ENCODE results near the gene CLIC4. TPM values are rescaled to one million over a fixed set of nuclear protein-coding genes. Genes with fewer than 3 reads are reported as not detected.

The CLIC4 gene
- total and polyA plus RNA-seq, 9 of the 15 experiments (the other 6 are each of a cell fraction or from before 2014, with no cell fraction given): 16.0 to 67.5 (median 38.4) TPM

- peak; percentile 93 for TF ChIP-seq THRB (CRISPR knock-in tag; conservative IDR thresholded peaks at IDR 0.05)
- TF ChIP-seq STAG1 (CRISPR knock-in tag; IDR thresholded peaks at IDR 0.05; ENCODE audit: borderline replicate concordance): peak; percentile 96
- no peak for TF ChIP-seq ARID2 (IDR thresholded peaks at IDR 0.05)
- TF ChIP-seq FOXJ2 (tag; IDR thresholded peaks at IDR 0.05): no peak
- no peak for TF ChIP-seq MBD1 (CRISPR knock-in tag; IDR thresholded peaks at IDR 0.05)
- TF ChIP-seq DMBX1 (CRISPR knock-in tag; IDR thresholded peaks at IDR 0.05; ENCODE audit: borderline replicate concordance): peak; percentile 76; the same call in 1 of the 2 replicates
- TF ChIP-seq TSHZ1 (CRISPR knock-in tag; IDR thresholded peaks at IDR 0.05): peak; percentile 61; the same call in 1 of the 2 replicates
- TF ChIP-seq TEAD1 (CRISPR knock-in tag; IDR thresholded peaks at IDR 0.05): peak; percentile 44 to 80; a peak in 2 of 4 replicates
- peak in 2 of 3 experiments; percentile 73 to 93; a peak in 4 of 6 replicates for TF ChIP-seq ZBTB11 (CRISPR knock-in tag; IDR thresholded peaks at IDR 0.05)
- no peak for TF ChIP-seq C11orf30 (IDR thresholded peaks at IDR 0.05; ENCODE audit: low read depth)
- no peak for TF ChIP-seq RBM15 (IDR thresholded peaks at IDR 0.05; ENCODE audit: insufficient read depth, low read length)
- TF ChIP-seq BRF1 (IDR thresholded peaks at IDR 0.05; ENCODE audit: borderline replicate concordance, extremely low read depth, insufficient read length): no peak
- peak; percentile 43 for TF ChIP-seq ZNF24 (IDR thresholded peaks at IDR 0.05)
- peak; percentile 34; the same call in 1 of the 2 replicates for TF ChIP-seq PHF21A (IDR thresholded peaks at IDR 0.05; ENCODE audit: borderline replicate concordance, low read depth)
These were observed 103.0 kb downstream of the CLIC4 start (continued) for GRCh38 chr1:24847995-24848881.

Data from K562 (cell line).